Fibroblast of skin of scalp (primary cell): Measurements from ENCODE around the gene MRM1.
A peak's percentile ranks its signal among the peaks of the same experiment; 100 is the strongest.
"Not testable (repeated sequence)": the region's sequence is repeated elsewhere in the genome, so short reads cannot be mapped to it uniquely, and the experiment has no call there.

Experiments used
- DNase-seq: peaks from one replicate; pipeline ENCODE4 v3.0.0-alpha.2; 2013

The MRM1 gene

GRCh38 chr17:36600936-36601302 is 464 bp upstream of the MRM1 start:
- DNase-seq: no peak

GRCh38 chr17:36602030-36602748 is 806 bp downstream of the MRM1 start:
- no peak for DNase-seq

- peak; percentile 72 for DNase-seq
Observed at GRCh38 chr17:36602924-36603384, 1.6 kb downstream of the MRM1 start.

DNA sequence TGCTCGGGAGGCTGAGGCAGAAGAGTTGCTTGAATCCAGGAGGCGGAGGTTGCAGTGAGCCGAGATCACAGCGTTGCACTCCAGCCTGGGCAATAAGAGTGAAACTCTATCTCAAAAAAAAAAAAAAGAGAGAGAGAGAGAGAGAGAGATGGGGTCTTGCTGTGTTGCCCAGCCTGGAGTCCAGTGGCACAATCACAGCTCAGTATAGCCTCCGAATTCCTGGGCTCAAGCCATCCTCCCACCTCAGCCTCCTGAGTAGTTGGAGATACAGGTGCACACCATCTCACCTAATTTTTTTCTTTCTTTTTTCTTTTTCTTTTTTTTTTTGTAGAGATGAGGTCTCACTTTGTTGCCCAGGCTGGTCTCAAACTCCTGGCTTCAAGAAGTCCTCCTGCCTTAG is 3.6 kb downstream of the MRM1 start:
- DNase-seq: not testable (repeated sequence)

GRCh38 chr17:36608280-36608679 is 6.9 kb downstream of the MRM1 start:
- no peak for DNase-seq

- peak; percentile 66 for DNase-seq
Observed at GRCh38 chr17:36608794-36609497, 7.6 kb downstream of the MRM1 start.

- no peak for DNase-seq
Observed at GRCh38 chr17:36609498-36609862, 8.1 kb downstream of the MRM1 start.

DNA sequence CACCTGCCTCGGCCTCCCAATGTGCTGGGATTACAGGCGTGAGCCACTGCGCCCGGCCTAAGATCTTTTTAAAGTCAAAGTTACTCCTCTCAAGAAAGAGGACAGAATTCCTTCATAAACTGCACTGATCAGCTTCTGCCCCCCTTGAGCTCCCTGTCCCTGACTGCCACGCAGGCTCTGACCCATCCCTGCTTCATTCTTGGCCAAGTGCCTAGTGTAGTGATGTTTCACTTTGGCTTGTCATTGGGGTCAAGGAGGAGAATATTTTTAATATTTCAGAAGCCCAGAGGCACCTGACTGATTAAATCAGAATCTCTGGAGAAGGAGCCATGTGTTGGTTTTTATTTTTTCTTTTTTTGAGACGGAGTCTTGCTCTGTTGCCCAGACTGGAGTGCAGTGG is 9.1 kb downstream of the MRM1 start:
- DNase-seq: peak; percentile 46

GRCh38 chr17:36611345-36612072 is 10.1 kb downstream of the MRM1 start:
- DNase-seq: peak; percentile 54

- no peak for DNase-seq
Observed at GRCh38 chr17:36612323-36612722, 10.9 kb downstream of the MRM1 start.

- DNase-seq: no peak
Observed at GRCh38 chr17:36613155-36613554, 11.8 kb downstream of the MRM1 start.

GRCh38 chr17:36614081-36614480 is 12.7 kb downstream of the MRM1 start:
- DNase-seq: no peak

- DNase-seq: no peak
Observed at GRCh38 chr17:36614933-36615332, 13.6 kb downstream of the MRM1 start.

GRCh38 chr17:36616061-36617029 is 15.0 kb downstream of the MRM1 start:
- DNase-seq: no peak

GRCh38 chr17:36617773-36618172 is 16.4 kb downstream of the MRM1 start:
- no peak for DNase-seq

DNA sequence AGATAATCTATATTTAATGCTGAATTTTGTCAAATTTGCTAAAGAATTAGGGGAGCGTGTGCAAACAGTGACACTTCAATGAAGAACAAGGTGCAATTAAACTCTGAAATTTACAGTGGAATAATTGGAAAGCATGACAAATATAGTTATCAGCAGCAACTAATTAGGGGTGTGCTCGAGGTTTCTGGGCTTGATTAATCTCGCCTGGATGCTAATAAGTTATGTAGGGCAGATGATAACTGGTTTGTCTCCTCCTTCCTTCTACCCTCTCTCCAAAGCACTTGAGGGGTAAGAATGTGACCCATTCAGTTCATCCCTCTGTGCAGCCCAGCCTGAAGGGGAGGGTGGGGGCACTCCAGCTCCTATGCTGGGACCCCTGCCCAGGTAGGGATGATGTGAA is 21.9 kb downstream of the MRM1 start:
- DNase-seq: no peak

GRCh38 chr17:36625188-36625587 is 23.8 kb downstream of the MRM1 start:
- no peak for DNase-seq

- DNase-seq: no peak
Observed at GRCh38 chr17:36627101-36627500, 25.7 kb downstream of the MRM1 start.

DNA sequence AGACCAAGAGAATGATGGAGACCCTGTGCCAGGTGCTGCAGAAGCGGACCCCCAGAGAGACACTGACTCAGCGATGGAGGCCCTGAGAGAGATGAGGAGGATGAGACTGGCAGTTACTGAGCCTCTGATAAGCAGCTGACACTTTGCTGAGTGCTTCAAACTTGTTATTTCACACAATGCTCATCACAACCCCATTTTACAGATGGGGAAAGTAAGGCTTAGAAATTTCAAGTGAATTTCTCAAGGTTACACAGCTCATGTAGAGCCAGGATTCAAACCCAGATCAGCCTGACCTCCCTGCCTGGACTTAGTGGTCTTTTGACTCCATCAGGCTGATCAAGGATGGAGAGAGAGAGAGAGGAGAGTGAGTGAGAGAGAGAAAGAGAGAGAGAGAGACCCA is 27.2 kb downstream of the MRM1 start:
- no peak for DNase-seq

- DNase-seq: peak; percentile 64
Observed at GRCh38 chr17:36629252-36629847, 28.0 kb downstream of the MRM1 start.

DNA sequence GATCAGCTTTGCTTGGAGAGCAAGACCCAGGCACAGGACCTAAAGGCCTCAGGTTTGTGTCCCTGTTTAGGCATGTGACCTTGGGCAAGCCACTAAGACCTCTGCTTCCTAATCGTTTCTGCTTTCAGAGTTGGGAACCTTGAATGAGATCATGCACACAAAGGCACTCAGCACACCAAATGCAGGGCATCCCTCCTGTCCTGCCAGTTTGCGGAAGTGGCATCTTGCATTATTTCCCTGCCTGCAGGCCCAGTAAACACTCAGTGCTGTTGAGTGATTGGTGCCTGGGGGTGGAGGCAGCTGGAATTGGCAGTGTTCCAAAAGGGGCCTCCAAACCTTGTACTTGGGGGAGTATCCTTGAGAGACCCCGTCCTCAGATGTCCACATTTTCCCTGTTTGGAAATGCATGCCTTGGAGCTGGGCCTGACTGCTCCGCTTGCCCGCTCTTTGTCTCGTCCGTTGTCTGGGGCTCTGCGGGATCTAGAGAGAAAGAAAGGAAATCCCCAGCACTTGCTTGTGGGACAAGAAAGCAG is 28.7 kb downstream of the MRM1 start:
- no peak for DNase-seq

DNA sequence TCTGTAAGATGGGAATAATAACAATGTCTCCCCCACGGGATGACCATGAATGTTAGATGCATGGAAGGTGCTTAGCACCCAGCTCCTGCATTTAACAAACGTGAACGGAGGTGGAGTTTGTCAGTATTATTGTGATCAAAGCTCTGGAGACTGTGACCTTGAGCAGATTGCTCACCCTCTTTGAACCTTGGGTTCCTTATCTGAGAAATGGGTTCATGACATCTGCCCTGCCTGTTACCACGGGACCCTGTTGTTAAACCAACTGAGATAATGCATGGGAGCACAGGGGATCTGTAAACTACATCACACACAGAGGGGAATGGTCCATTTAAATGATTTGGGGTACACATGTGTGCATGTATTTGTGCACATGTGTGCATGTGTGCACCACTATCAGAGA is 29.6 kb downstream of the MRM1 start:
- DNase-seq: no peak
